HEK293 (cell line): Measurements from ENCODE around the gene FIS1.

Experiments used
- EGR2 ChIP-seq: fragments of 450-650 bp; formaldehyde crosslinking; IDR thresholded peaks from 2 replicates; pipeline ENCODE4 v1.5.1; 2016; ENCODE audit warnings: low read depth, missing biosample characterization, missing genetic modification characterization
- FEZF1 ChIP-seq: fragments of 450-650 bp; formaldehyde crosslinking; IDR thresholded peaks from 2 replicates; pipeline ENCODE4 v1.5.1; 2016; ENCODE audit warnings: missing biosample characterization, missing genetic modification characterization
- KLF8 ChIP-seq: fragments of 450-650 bp; formaldehyde crosslinking; IDR thresholded peaks from 2 replicates; pipeline ENCODE4 v1.5.1; 2016; ENCODE audit warnings: missing biosample characterization, missing genetic modification characterization
- KLF9 ChIP-seq: fragments of 450-650 bp; formaldehyde crosslinking; IDR thresholded peaks from 2 replicates; pipeline ENCODE4 v1.5.1; 2016; ENCODE audit warnings: missing biosample characterization, missing genetic modification characterization, low read depth
- SP3 ChIP-seq: fragments of 450-650 bp; formaldehyde crosslinking; IDR thresholded peaks from 2 replicates; pipeline ENCODE4 v1.5.1; 2016; ENCODE audit warnings: missing biosample characterization, missing genetic modification characterization
- ZBTB8A ChIP-seq: fragments of 450-650 bp; formaldehyde crosslinking; IDR thresholded peaks from 2 replicates; pipeline ENCODE4 v1.5.1; 2016; ENCODE audit warnings: missing biosample characterization, missing genetic modification characterization
- ZEB2 ChIP-seq: fragments of 450-650 bp; formaldehyde crosslinking; IDR thresholded peaks from 2 replicates; pipeline ENCODE4 v1.5.1; 2016; ENCODE audit warnings: missing biosample characterization, missing genetic modification characterization
- ZFP69B ChIP-seq: fragments of 450-650 bp; formaldehyde crosslinking; IDR thresholded peaks from 2 replicates; pipeline ENCODE4 v1.5.1; 2016; ENCODE audit warnings: missing biosample characterization, missing genetic modification characterization
- ZNF112 ChIP-seq: fragments of 450-650 bp; formaldehyde crosslinking; IDR thresholded peaks from 2 replicates; pipeline ENCODE4 v1.5.0; 2017; ENCODE audit warnings: missing biosample characterization, missing genetic modification characterization
- ZNF223 ChIP-seq: fragments of 450-650 bp; formaldehyde crosslinking; IDR thresholded peaks from 2 replicates; pipeline ENCODE4 v1.5.1; 2016; ENCODE audit warnings: missing biosample characterization, missing genetic modification characterization
- ZNF266 ChIP-seq: fragments of 450-650 bp; formaldehyde crosslinking; IDR thresholded peaks from 2 replicates; pipeline ENCODE4 v1.5.1; 2016; ENCODE audit warnings: missing biosample characterization, missing genetic modification characterization, low read depth
- ZNF335 ChIP-seq: fragments of 450-650 bp; formaldehyde crosslinking; conservative IDR thresholded peaks from 2 replicates; pipeline ENCODE4 v1.5.1; 2016; ENCODE audit warnings: missing biosample characterization, missing genetic modification characterization
- ZNF530 ChIP-seq: fragments of 450-650 bp; formaldehyde crosslinking; IDR thresholded peaks from 2 replicates; pipeline ENCODE4 v1.5.1; 2016; ENCODE audit warnings: low read depth, missing biosample characterization, missing genetic modification characterization
- ZNF558 ChIP-seq: fragments of 450-650 bp; formaldehyde crosslinking; IDR thresholded peaks from 2 replicates; pipeline ENCODE4 v1.5.1; 2016; ENCODE audit warnings: missing biosample characterization, missing genetic modification characterization
- ZNF561 ChIP-seq: fragments of 450-650 bp; IDR thresholded peaks from 2 replicates; pipeline ENCODE4 v1.5.1; 2018; ENCODE audit warnings: missing biosample characterization, missing genetic modification characterization, borderline replicate concordance
- ZNF571 ChIP-seq: fragments of 450-650 bp; formaldehyde crosslinking; IDR thresholded peaks from 2 replicates; pipeline ENCODE4 v1.5.0; 2017; ENCODE audit warnings: missing biosample characterization, missing genetic modification characterization
- ZNF585B ChIP-seq: fragments of 450-650 bp; formaldehyde crosslinking; IDR thresholded peaks from 2 replicates; pipeline ENCODE4 v1.5.1; 2016; ENCODE audit warnings: missing biosample characterization, missing genetic modification characterization
- ZNF623 ChIP-seq: fragments of 450-650 bp; formaldehyde crosslinking; IDR thresholded peaks from 2 replicates; pipeline ENCODE4 v1.5.1; 2016; ENCODE audit warnings: missing biosample characterization, missing genetic modification characterization
- ZNF629 ChIP-seq: fragments of 450-650 bp; formaldehyde crosslinking; IDR thresholded peaks from 2 replicates; pipeline ENCODE4 v1.5.1; 2017; ENCODE audit warnings: missing biosample characterization, missing genetic modification characterization
- ZNF654 ChIP-seq: fragments of 450-650 bp; formaldehyde crosslinking; IDR thresholded peaks from 2 replicates; pipeline ENCODE4 v1.5.1; 2016; ENCODE audit warnings: low read depth, missing biosample characterization, missing genetic modification characterization
- ZNF776 ChIP-seq: fragments of 450-650 bp; formaldehyde crosslinking; IDR thresholded peaks from 2 replicates; pipeline ENCODE4 v1.5.0; 2017; ENCODE audit warnings: missing biosample characterization, missing genetic modification characterization, borderline replicate concordance
- ZNF830 ChIP-seq: fragments of 450-650 bp; IDR thresholded peaks from 2 replicates; pipeline ENCODE4 v1.5.0; 2018; ENCODE audit warnings: missing biosample characterization, missing genetic modification characterization, low read depth, mild to moderate bottlenecking, moderate library complexity
- ZXDB ChIP-seq: fragments of 450-650 bp; formaldehyde crosslinking; IDR thresholded peaks from 2 replicates; pipeline ENCODE4 v1.5.1; 2016; ENCODE audit warnings: missing biosample characterization, missing genetic modification characterization
- TF ChIP-seq, protein P1 (sequence below): fragments of 450-650 bp; formaldehyde crosslinking; IDR thresholded peaks from 2 replicates; pipeline ENCODE4 v1.5.1; 2016; ENCODE audit warnings: missing biosample characterization, missing genetic modification characterization
- TF ChIP-seq, protein P2 (sequence below): fragments of 450-650 bp; formaldehyde crosslinking; IDR thresholded peaks from 2 replicates; pipeline ENCODE4 v1.5.1; 2017; ENCODE audit warnings: missing biosample characterization, missing genetic modification characterization
- TF ChIP-seq, protein P3 (sequence below): fragments of 450-650 bp; formaldehyde crosslinking; IDR thresholded peaks from 2 replicates; pipeline ENCODE4 v1.5.1; 2016; ENCODE audit warnings: missing biosample characterization, missing genetic modification characterization
- TF ChIP-seq, protein P4 (sequence below): fragments of 450-650 bp; formaldehyde crosslinking; IDR thresholded peaks from 2 replicates; pipeline ENCODE4; 2016; ENCODE audit warnings: missing biosample characterization, missing genetic modification characterization
- TF ChIP-seq, protein P5 (sequence below): fragments of 450-650 bp; formaldehyde crosslinking; IDR thresholded peaks from 2 replicates; pipeline ENCODE4 v1.5.1; 2016; ENCODE audit warnings: missing biosample characterization, missing genetic modification characterization, borderline replicate concordance
- TF ChIP-seq, protein P6 (sequence below): fragments of 450-650 bp; formaldehyde crosslinking; IDR thresholded peaks from 2 replicates; pipeline ENCODE4 v1.5.1; 2016; ENCODE audit warnings: missing biosample characterization, missing genetic modification characterization

FIS1 gene

DNA sequence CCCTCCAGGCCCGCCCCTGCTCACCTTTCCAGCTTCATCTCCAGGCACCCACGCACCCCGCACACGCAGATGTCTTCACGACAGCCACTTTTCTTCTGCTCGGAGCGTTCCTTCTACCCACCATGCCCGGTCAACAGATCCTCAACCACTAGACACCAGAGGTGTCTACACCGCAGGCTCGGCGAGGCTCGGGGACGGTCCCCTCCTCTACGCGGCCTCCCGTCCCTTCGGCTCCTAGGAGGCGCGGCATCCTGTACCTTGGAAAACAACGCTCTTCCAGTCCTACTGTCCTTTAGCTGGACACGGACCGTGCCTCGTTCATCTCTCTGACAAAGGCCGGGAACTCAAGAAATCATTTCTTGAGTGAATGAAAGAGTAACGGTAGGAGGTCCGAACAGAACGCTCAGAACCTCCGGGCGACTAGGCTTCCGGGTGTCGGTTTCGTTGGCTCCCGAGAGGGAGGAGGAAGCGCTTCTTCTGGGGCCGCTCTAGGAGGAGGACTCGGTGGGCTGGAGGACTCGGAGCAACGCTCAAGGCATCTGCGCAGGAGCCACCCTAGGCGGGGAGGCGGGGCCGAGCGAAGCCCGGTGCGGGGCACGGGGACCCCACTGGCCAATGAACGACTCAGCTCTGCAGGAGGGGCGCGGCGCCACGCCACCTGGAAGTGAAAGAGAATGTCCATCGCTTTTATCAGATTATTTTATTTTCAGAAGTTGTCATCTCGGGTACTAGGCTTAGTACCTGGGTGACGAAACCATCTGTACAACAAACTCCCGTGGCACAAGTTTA is 7.2 kb upstream of the FIS1 start (continued):
- TF ChIP-seq FEZF1 (tag by site-specific recombination) (no peak), ZNF830 (no peak), ZFP69B (tag by site-specific recombination) (no peak), ZNF623 (tag by site-specific recombination) (0 out of 2 replicates have a peak, but pooled peaks have one; percentile 5), ZNF558 (no peak), ZNF776 (no peak), KLF9 (tag by site-specific recombination) (peak; percentile 40; the same call in 1 of the 2 replicates), ZNF571 (tag by site-specific recombination) (no peak), ZNF112 (tag by site-specific recombination) (no peak), ZBTB8A (tag by site-specific recombination) (peak; percentile 12; the same call in 1 of the 2 replicates), SP3 (tag by site-specific recombination) (peak; percentile 78), ZXDB (peak; percentile 49; the same call in 1 of the 2 replicates), ZNF266 (tag by site-specific recombination) (no peak), ZEB2 (tag by site-specific recombination) (peak; percentile 84), EGR2 (tag by site-specific recombination) (peak; percentile 82), KLF8 (tag by site-specific recombination) (peak; percentile 64; the same call in 1 of the 2 replicates), ZNF585B (tag by site-specific recombination) (no peak), ZNF629 (tag by site-specific recombination) (peak; percentile 55), ZNF561 (no peak; the same call in 1 of the 2 replicates), ZNF530 (tag by site-specific recombination) (no peak), ZNF223 (tag by site-specific recombination) (no peak), ZNF654 (tag by site-specific recombination) (no peak), ZNF335 (tag by site-specific recombination) (peak; percentile 68; the same call in 1 of the 2 replicates)
- TF ChIP-seq, protein P1, sequence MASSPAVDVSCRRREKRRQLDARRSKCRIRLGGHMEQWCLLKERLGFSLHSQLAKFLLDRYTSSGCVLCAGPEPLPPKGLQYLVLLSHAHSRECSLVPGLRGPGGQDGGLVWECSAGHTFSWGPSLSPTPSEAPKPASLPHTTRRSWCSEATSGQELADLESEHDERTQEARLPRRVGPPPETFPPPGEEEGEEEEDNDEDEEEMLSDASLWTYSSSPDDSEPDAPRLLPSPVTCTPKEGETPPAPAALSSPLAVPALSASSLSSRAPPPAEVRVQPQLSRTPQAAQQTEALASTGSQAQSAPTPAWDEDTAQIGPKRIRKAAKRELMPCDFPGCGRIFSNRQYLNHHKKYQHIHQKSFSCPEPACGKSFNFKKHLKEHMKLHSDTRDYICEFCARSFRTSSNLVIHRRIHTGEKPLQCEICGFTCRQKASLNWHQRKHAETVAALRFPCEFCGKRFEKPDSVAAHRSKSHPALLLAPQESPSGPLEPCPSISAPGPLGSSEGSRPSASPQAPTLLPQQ = peak; percentile 11; the same call in 1 of the 2 replicates
- TF ChIP-seq, protein P2, sequence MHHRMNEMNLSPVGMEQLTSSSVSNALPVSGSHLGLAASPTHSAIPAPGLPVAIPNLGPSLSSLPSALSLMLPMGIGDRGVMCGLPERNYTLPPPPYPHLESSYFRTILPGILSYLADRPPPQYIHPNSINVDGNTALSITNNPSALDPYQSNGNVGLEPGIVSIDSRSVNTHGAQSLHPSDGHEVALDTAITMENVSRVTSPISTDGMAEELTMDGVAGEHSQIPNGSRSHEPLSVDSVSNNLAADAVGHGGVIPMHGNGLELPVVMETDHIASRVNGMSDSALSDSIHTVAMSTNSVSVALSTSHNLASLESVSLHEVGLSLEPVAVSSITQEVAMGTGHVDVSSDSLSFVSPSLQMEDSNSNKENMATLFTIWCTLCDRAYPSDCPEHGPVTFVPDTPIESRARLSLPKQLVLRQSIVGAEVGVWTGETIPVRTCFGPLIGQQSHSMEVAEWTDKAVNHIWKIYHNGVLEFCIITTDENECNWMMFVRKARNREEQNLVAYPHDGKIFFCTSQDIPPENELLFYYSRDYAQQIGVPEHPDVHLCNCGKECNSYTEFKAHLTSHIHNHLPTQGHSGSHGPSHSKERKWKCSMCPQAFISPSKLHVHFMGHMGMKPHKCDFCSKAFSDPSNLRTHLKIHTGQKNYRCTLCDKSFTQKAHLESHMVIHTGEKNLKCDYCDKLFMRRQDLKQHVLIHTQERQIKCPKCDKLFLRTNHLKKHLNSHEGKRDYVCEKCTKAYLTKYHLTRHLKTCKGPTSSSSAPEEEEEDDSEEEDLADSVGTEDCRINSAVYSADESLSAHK (tag by site-specific recombination) = peak; percentile 95
- TF ChIP-seq, protein P3, sequence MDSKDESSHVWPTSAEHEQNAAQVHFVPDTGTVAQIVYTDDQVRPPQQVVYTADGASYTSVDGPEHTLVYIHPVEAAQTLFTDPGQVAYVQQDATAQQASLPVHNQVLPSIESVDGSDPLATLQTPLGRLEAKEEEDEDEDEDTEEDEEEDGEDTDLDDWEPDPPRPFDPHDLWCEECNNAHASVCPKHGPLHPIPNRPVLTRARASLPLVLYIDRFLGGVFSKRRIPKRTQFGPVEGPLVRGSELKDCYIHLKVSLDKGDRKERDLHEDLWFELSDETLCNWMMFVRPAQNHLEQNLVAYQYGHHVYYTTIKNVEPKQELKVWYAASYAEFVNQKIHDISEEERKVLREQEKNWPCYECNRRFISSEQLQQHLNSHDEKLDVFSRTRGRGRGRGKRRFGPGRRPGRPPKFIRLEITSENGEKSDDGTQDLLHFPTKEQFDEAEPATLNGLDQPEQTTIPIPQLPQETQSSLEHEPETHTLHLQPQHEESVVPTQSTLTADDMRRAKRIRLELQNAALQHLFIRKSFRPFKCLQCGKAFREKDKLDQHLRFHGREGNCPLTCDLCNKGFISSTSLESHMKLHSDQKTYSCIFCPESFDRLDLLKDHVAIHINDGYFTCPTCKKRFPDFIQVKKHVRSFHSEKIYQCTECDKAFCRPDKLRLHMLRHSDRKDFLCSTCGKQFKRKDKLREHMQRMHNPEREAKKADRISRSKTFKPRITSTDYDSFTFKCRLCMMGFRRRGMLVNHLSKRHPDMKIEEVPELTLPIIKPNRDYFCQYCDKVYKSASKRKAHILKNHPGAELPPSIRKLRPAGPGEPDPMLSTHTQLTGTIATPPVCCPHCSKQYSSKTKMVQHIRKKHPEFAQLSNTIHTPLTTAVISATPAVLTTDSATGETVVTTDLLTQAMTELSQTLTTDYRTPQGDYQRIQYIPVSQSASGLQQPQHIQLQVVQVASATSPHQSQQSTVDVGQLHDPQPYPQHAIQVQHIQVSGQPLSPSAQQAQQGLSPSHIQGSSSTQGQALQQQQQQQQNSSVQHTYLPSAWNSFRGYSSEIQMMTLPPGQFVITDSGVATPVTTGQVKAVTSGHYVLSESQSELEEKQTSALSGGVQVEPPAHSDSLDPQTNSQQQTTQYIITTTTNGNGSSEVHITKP (tag by site-specific recombination) = peak; percentile 51; the same call in 1 of the 2 replicates
- TF ChIP-seq, protein P4, sequence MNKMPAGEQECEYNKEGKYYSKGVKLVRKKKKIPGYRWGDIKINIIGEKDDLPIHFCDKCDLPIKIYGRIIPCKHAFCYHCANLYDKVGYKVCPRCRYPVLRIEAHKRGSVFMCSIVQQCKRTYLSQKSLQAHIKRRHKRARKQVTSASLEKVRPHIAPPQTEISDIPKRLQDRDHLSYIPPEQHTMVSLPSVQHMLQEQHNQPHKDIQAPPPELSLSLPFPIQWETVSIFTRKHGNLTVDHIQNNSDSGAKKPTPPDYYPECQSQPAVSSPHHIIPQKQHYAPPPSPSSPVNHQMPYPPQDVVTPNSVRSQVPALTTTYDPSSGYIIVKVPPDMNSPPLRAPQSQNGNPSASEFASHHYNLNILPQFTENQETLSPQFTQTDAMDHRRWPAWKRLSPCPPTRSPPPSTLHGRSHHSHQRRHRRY = no peak
- TF ChIP-seq, protein P5, sequence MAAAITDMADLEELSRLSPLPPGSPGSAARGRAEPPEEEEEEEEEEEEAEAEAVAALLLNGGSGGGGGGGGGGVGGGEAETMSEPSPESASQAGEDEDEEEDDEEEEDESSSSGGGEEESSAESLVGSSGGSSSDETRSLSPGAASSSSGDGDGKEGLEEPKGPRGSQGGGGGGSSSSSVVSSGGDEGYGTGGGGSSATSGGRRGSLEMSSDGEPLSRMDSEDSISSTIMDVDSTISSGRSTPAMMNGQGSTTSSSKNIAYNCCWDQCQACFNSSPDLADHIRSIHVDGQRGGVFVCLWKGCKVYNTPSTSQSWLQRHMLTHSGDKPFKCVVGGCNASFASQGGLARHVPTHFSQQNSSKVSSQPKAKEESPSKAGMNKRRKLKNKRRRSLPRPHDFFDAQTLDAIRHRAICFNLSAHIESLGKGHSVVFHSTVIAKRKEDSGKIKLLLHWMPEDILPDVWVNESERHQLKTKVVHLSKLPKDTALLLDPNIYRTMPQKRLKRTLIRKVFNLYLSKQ (tag by site-specific recombination) = no peak
- TF ChIP-seq, protein P6, sequence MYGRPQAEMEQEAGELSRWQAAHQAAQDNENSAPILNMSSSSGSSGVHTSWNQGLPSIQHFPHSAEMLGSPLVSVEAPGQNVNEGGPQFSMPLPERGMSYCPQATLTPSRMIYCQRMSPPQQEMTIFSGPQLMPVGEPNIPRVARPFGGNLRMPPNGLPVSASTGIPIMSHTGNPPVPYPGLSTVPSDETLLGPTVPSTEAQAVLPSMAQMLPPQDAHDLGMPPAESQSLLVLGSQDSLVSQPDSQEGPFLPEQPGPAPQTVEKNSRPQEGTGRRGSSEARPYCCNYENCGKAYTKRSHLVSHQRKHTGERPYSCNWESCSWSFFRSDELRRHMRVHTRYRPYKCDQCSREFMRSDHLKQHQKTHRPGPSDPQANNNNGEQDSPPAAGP (tag by site-specific recombination) = peak; percentile 13; the same call in 1 of the 2 replicates
